Right renal pelvis (tissue), 4 donors: ENCODE measurements around the gene DIPK1A. TPM values are rescaled to one million over a fixed set of nuclear protein-coding genes. Genes with fewer than 3 reads are reported as not detected.

Experiments used
- DNase-seq, 4 donors: peaks; one replicate each; pipeline ENCODE4 v3.0.0-alpha.2; 2013; ENCODE audit warnings: low read depth in 4 of 4, low spot score in 3 of 4, missing footprints in 1 of 4
- polyA plus RNA-seq, 4 donors: library from polyadenylated mRNA; unstranded; fragments of 120-200 nt; gene quantifications; one replicate each; pipeline ENCODE4 v1.2.1, GENCODE V29; 2013; ENCODE audit not compliant: insufficient read length in 4 of 4

DIPK1A gene
- polyA plus RNA-seq, 4 donors = 8.3 to 9.6 (median 9.4) TPM

DNA sequence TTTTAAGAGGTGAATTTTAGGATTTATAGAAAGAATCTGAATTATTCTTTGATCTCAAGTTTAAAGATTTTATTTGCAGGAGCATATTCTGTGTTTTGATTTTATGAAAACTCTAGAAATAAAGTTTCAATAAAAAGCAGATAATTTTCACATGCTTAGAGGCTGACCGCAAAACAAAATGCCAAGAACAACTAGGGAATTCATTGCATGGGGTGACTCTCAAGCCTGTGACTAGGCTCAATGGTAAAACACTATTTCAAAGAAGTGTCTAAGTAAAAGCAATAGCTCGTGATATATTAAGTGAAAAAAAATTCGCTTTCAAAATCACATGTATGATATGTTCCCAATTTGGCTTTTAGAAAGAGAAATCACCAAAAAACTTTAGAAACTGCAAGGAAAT is 79.9 kb downstream of the DIPK1A start:
- no peak for DNase-seq

DNA sequence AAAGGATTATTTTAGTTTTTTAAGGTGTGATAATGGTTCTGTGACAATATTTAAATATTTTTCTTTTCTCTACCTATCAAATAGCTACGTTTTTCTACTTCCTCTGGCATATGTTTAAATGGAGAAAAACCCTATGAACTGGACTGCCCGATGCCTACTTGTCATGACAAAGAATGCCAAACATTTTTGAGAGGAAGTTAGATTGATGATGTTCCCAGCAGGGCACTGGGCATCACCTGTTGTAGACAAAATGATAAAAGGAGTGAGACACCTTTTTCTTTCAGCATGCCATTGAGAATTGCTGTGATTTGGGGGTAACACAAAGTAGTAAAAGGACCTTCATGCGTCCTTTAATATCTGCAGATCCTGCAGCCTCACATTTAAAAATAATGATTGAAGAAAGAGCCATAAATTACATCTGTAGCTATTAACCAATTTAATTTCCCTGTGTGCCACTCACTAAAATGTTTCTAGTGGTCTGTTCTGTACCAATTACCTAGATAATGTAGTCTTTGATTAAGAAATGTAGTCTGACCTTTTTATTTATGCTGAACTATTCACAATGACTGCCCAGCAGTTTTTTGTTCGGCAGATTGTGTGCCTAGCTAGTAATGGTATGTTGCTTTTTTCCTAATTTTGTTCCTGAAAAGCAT is 81.8 kb downstream of the DIPK1A start:
- DNase-seq = no peak

DNA sequence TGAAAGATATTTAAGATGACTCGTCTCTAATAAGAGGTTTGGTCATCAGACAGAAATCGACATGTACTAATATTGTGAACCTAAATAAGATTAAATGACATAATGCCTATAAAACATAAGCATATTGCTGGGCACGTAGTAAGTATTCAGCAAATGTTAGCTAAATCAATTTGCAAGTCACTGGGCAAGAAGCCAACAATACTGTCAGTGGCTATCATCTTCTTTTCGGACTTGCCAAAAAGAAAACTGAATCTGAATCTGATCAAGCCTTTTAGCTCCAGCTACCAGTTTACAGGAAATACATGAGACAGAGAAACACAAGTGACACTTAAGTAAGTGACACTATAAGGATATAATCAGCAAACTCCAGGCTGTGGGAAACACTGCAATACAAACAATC is 83.5 kb downstream of the DIPK1A start:
- DNase-seq = no peak

DNA sequence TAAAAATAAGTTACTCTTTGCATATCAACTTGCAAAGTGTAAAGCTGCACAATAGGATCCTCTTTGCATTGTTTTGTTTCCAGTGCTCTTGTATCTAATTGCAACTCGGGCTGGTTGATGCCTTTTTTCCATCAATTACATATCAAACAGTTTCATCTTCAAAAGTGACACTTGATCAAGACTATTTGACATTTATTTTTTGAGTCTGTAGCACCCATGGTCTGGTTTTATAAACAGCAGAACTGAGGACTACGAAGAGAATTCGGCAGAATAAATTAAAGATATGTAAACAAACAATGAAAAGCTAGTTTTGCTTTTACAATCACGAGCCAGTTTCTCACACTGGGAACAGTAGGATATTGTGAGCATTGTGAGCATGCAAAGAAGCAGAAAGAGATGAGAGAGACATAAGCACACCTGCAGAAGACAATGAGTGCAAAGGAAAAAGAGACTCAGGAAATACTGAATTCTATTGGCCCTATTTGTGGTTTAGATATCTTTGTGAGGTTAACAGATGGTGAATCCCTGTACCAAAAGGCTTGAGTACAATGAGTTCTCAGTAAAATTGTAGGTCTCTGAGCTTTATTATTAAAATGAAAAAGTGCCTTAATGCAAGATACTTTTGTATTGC is 84.1 kb downstream of the DIPK1A start:
- DNase-seq = no peak

DNA sequence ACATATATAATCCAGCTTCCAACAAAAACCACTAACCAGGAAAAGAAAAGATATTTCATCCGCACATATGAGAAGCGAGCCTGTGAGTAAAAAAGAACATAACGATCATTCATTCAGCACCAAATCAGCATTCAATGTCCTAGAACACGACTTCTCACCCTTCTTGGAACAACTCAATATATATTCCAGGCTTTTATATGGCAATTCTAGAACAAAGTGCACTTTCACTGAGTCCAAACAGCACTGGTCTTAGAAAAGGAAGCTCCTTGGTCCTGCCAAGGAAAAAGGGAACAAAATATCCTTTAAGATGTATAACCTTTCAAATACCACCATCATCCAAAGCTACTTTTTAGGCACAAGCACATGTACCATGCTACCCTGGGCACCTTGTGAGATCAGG is 84.9 kb downstream of the DIPK1A start:
- DNase-seq = no peak

DNA sequence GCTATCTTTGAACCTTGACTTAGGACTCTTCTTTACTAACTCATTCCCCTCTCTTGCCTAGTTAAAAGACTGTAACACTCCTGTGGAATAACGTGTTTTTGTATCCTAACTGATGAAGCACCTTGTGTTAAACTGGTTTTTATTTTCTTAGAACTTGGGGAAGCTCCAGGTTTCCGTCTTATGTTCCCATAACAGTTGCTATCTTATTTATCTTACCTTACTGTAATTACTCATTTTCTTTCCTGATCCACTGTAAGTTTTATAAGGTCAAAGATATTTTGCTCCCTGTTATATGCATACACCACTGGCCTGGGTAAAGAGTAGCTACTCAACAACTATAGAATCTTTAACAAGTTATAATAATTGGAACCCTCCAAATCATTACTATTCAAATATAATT is 86.3 kb downstream of the DIPK1A start:
- DNase-seq = no peak

DNA sequence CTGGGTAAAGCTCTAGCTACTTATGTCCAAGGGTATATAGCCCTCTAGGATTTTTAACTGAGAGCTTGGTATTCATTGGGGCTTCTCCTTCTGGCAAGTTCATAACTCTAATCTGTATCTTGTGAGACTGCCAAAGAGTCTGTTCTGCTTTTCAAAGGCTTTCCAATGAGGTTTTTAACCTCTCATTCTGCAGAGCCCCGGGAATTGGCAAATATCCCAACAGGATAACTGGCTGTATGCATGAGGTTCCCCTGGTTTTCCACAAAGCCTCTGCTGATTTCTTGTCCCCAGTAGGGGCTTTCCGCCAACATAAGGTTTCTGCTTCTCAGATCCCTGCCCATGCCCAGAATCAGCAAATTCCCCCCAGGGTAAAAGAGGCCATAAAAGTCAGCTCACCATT is 88.5 kb downstream of the DIPK1A start:
- DNase-seq = no peak

DNA sequence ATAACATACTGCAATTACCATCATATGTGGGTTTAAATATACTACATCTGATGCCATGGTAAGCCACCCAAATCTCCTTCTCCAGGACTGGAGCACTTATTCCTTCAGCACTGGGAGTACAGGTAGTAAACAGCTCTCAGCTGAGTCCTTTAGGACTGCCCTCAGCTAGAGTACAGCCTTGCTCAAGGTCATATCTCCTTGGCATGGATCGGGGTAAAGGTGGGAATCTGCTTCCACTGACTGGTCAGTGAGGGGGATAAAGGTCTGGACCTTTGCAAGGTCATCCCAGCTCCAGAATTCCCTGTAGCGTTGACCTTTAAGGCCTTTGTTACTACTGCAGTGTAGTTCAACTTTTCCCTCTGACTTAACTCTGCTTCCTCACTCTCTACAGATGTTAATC is 90.7 kb downstream of the DIPK1A start:
- no peak for DNase-seq

DNA sequence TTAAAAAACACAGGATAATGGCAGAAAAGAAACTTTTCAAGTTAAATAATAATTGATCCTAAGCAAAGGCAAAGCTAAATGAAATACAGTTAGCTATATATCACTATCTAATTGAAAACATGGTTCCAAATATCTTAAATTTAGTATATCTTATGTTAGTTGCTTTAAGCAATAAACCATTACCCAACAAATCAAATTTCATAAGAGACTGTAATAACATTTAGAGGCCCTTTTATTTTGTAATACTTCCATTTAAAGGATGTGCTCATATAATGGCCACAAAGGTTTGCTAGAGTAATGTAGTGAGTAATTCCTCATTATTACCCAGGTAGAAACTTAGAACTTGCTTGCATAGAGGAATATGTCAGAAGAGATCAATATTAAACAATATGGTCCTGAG is 97.1 kb downstream of the DIPK1A start:
- no peak for DNase-seq

DNA sequence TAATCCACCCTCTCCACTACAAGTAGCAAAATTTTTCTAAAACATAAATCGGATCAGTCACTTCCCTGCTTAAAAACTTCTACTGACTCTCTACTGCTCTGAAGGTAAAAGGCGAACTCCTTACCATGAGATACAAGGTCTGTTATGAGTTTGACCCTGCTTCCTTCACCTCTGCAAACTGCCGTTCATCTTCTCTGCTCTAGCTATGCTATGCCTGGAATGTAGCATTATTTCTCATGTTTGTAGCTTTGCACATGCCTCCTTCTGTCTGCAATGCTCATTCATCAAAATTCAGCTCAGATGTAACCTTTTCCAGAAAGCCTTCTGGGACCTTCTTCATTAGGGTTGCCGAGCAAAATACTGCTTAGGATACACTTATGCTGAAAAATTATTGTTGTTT is 98.7 kb downstream of the DIPK1A start:
- DNase-seq = no peak

DNA sequence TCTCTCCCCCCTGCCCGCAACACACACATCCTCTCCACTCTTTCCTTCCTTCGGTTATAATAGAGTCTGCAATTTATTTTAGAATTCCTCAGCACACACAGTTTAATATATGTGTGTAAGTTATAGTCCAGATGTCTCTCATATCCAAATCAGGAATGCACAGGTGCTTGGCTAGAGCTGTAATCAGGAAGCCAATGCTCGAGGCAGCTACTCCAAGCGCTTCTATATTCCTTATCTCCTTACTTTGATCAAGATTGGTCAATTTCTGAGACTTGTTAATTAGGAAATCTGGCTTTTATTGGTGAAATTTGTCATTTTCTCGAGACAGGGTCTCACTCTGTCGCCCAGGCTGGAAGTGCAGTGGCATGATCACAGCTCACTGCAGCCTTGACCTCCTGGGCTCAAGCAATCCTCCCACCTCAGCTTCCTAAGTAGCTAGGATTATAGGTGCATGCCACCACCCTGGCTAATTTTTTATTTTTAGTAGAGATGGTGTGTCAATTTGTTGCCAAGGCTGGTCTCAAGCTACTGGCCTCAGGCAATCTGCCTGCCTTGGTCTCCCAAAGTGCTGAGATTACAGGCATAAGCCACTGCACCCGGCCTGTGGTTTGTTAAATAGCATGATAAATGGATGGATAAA is 101.7 kb downstream of the DIPK1A start:
- peak in 1 of 4 donors; percentile 5 for DNase-seq

DNA sequence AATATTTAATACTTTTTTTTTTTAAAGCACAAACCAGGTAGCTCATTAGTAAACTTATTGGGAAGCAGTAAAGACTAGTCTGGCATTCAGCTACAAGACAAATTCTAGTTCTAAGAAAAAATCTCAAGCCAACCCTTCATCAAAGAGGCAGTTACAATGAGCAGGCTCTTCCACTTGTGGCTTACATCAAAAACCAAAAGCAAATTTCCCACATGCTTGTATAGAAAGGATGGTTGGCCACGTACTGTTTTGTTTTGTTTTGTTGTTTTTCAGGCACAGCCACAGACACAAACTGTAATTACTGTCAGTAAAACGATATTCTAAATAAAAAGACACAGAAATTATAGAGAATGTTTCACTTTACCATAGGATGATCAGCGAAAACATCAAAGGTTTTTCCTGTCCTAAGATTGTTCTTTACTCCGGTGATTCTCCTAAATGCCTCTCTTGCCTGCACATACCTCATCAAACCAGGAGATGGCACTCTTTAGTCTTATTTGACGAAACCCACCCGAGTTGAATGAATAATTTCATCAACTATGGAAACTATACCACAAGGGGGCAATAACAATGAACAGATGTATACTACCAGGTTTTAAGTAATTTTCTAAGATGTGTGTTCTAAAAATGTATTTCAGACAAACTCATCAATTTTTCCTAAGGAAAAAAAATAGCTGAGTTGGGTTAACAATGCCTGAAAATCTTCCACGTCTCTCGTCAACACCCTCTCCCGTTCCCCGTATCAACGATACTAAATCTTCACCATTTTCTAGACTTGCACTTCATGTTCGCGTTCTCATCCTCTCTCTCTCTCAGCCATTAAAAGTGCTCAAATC is 102.5 kb downstream of the DIPK1A start:
- peak; percentile 65 to 78 (median 71) for DNase-seq

DNA sequence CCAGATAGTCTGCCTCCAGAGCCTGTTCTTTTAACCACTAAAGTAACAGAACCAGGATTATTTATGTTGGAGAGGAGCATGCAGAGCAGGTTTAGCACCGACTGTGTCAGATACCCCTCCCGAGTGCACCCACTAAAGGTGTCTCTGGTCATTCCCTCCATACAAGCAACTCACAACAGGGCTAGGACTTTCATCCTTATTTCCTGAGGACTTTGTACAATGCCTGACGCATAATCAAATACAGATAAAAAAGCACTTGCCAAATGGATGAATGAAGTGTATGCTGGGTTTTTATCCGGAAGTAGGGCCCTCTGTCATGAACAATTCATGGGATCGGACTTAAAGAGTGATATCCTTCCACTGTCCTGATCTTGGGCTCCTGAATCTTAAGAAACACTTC is 103.4 kb downstream of the DIPK1A start:
- no peak for DNase-seq

DNA sequence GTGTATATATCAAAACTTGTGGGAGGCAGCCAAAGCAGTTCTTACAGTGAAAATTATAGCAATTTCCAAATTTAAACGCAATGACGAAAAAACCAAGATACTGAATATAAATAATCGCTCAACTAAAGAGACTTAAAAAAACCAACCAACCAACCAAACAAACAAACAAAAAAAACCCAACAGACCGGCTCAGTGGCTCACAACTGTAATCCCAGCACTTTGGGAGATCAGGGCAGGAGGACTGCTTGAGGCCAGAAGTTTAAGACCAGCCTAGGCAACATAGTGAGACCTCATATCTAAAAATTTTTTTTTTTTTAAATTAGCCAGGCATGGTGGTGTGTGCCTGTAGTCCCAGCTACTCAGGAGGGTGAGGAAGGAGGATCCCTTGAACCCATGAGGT is 106.0 kb downstream of the DIPK1A start:
- no peak for DNase-seq

DNA sequence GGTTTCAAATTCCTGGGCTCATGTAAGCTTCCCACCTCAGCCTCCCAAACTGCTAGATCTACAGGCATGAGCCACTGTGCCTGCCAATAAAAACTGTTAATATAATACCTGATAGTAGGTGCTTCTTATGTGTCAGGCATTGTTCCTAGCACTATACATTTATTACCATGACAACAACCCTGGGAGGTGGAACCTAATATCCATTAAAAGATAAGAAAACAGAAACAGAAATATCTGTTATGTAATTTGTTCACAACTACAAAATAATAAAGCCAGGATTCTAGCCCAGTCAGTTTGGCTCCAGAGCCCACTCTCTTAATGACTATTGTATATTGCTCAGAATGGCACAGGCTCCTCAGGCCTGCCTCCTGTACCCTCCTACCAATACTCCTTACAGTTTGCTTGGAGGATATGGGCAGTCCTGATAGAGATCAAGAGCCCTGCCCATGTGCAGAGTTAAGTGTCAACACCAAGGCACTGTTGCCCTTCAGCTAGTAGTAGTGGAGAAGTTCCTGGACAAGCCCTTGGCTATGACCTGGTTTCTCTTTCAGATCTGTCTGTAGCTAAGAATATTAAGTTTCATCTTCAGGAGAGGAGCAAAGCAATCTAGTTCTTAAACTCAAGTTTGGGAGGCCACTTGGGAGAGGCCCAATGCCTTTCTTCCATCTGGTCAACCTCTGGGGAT is 107.0 kb downstream of the DIPK1A start:
- no peak for DNase-seq

DNA sequence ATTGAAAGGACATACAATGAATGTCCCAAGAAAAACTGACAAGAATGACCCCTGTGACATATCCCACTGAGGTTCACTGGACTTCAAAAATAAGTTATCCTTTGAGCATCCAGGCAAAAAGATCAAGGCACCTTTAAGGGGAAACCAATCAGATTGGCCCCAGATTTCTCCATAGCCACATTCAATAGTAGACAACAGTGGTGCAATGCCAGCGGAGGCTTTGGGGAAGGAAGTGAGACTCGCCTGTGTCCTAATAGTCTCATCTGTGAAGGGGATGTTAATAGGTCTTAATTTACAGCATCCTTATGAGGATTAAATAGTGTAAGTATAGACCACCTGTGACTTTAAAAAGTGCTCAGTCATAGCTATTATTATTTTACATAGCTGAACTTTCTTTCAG is 108.0 kb downstream of the DIPK1A start:
- no peak for DNase-seq

DNA sequence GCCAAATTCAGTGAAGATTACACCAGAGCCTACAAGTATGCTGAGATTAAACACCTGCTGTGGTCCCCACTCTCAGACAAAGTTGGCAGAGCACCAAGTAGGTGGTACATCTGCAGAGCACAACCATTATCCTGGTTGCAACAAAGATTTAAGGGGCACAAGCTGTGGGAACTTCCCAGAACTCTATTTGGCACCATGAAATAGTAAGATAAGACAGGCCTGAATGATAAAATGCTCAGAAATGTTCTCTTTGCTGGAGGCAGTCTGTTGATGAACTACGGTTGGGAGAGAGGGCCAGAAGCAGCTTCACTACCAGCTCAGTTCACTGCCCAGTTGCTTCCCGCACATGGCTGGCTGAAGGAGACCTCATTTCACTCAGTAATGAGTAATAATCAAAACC is 109.5 kb downstream of the DIPK1A start:
- no peak for DNase-seq

DNA sequence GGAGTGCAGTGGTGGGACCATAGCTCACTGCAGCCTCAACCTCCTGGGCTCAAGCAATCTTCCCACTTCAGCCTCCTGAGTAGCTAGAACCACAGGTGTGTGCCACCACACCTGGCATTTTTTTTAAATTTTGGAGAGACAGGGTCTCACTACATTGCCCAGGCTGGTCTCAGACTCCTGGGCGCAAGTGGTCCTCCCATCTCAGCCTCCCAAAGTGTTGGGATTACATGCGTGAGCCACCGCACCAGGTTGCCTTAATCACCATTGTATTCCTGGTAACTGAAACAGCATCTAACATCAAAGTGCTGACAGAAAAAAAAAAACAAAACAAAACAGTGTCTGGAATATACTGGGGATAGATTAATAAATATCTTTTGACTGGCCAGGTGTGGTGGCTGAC is 111.2 kb downstream of the DIPK1A start:
- no peak for DNase-seq

DNA sequence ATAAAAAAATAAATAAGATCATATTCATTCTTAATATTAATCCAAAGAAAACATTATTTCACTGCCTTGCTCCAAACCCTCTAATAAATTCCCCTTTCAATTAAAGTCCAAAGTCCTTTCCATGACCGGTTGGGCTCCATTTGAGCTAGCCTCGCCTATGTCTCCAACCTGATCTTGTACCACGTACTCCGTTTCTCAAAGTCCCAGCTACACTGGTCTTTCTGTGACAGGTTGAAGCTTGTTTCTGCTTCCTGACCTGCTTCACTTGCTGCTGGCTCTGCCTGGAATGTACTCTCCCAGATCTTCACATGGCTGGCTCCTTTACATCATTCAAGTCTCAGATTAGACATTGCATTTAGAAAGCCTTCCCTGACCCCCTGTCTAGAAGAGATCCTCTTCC is 113.1 kb downstream of the DIPK1A start:
- DNase-seq = no peak

DNA sequence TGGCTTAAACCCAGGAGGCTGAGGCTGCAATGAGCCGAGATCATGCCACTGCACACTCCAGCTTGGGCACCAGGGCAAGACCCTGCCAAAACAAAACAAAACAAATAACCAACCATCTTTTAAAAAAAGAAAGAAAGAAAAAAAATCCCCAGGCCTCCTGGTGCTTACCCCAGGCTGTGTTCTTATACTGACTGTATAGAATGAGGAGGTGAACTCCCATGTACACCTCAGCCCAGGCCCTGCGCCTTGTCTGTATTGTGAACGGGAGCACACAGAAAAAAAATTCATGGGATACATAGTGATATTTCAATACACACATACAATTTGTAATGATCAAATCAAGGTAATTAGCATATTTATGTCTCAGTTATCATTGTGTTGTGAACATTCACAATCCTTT is 115.4 kb downstream of the DIPK1A start:
- no peak for DNase-seq

DNA sequence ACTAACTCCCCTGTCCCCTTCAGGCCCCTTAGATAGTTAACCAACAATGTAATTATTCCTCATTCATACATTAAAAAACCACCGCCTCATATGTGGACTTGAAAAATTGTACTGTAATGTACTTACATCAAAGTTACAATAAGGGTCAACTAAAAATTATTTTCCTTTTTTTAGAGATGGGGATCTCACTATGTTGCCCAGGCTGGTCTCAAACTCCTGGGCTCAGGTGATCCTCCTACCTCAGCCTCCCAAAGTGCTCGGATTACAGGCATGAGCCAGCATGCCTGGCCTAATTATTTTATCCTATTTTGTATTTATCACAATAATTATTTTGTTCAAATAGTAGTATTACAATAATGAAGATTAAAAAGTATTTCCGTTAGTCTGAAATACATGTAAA is 116.8 kb downstream of the DIPK1A start:
- DNase-seq = no peak
